Embryonic facial prominence (tissue), 1 donor: ENCODE data around the gene CNPY2.
A peak's percentile ranks its signal among the peaks of the same experiment; 100 is the strongest.
"Not testable (repeated sequence)": the region's sequence is repeated elsewhere in the genome, so short reads cannot be mapped to it uniquely, and the experiment has no call there.

Source experiments
- DNase-seq: peaks from one replicate; pipeline ENCODE4 v3.0.0-alpha.2; 2016; ENCODE audit errors: extremely low spot score

Gene CNPY2

DNA sequence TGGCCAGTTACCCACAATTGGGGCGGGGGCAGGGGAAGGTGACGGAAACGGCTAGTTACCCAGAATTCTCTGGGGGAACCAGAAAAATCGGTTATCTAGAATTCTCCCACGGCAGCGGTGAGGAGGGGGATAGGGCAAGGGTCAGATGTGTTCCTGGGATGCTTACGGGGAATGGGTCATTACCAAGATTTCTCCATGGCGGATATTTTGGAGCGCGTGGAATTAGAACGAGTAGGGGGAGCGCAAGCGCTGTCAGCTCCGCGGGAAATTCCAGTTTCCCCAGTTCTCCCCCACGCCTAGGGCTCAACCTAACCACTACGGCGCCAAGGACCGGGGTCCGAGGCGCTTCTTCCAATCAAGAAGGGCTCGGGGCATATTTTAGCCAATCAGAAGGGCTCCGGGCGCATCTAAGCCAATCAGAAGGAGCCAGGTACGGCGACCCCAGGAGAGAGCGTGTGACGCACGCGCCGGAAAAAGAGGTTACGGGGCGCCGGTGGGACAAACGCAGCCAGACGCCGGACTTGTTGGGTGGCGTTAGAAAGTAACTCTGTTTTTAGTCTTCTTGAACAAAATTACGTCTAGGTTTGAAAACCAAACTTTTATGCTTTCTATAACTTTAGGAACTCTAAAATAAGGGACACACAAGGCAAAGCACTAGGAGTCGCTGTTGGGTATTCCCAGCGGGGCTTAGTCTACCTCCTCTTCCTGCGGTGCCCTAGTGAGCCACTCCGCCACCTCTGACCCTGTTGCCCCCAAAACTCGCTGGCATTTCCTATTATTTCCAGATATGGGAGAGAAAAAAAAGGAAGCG, 18.1 kb upstream of the CNPY2 start, which contains the start of gene PAN2:
Gene PAN2, minus strand, starts transcription at position 322 of the 811 bp plus-strand sequence. CDS start 906 bp downstream, outside the sequence.
- DNase-seq: peak; percentile 92

DNA sequence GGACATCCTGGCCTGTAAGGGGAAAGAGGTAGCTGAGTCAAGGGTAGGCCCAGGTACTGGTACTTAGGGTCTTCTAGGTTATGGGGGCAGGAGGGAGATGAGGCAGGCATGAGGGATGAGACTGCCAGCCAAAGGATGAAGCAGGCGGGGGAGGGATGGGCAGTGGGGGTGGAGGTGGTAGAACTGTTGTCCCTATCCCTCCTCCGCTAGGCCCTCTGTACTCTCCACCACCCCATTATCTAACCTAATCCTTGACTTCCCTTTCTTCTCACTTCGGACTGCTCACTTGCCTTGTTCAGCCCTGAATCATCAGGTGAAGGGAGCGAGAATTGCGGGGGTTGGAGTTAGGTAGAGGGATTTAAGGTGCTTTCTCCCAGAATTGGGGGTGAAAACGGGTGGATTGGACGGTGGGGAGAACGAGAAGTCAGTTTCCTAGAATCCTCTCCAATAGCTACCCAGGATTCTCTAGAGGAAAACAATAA, 17.4 kb upstream of the CNPY2 start:
- DNase-seq: no peak

DNA sequence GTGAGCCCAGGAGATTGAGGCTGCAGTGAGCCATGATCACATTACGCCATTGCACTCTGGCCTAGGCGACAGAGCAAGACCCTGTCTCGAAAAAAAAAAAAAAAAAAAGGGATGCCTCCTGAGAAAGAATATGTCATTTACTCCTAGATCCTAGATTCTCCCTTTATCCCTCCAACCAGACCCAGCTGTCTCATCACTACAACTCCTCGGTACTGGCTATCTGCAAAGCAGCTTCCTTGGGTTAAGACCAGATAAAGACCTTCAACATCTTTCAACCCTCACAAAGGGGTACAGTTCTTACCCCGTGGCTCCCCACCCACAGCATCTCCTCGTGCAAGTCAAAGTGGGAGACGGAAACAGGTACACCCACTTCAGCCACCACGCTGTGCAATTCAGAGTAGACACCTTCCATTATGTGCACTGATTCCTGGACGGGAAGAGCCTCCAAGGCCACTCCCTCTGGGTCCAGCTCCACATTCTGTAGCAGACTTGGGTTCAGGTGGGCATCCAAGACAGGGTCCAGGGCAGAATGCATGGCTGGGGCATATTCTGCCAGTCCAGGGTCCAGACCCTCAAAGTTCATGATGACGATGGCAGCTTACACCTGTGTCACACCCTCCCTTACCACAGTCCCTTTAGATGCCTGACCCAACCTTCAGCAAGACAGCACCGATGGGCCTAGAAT, 16.9 kb upstream of the CNPY2 start:
- no peak for DNase-seq

GRCh38 chr12:56330936-56331490, 15.2 kb upstream of the CNPY2 start:
- DNase-seq: no peak

DNA sequence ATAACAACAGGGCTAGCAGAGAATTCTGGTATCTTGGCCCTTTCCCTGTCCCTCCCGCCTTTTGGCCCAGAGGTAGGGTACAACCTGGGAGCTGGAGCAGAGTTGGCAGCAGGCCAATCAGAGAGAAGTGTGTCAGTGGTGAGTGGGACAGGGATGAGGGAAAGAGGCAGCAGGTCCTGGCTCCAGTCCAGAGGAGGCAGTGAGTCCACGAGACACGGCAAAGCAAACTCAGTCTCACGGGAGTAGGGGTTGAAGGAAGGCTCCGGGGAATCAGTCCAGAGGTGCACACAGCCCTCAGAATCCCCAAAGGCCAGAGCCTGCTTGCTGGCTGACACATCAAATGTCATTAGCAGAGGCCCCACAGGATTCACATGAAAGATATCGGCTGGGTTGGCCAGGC, 10.7 kb upstream of the CNPY2 start:
- DNase-seq: no peak

DNA sequence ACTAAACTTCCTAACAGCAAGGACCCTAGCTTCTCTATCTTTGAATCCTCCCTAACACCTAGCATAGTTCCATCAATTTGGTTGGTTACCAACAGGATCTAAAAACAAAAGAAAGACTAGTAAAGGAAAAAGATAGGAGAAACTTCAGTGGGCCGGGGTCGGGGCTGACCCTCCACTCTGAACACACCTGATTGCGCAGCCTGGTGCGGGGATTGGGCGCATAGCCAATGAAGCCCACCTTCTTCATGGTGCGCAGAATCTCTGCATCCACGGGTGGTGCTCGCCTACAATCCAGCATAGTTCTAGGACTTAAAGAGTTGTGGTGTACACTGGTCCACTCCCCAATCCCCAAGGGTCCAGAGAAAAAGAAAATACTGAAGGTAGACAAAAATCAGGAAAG, 10.3 kb upstream of the CNPY2 start:
- no peak for DNase-seq

DNA sequence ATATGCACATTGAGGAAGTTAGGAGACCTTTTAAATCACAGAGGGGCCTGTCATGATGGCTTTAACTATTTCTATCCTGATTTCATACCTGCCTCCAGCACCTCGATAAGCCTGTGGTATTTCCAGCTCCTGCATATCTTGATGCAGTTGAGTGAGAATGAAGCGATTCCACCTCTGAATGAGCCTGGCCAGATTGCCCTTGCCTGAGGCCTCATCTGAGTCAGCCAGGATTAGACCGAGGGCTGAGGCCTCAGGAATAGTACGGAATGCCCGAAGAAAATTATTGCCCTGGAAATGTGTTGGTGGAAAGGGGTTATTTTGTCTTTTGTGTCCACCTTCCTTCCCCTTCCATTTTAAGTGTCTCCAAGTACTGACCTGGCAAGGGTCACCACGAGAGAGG, 8.4 kb upstream of the CNPY2 start:
- no peak for DNase-seq

DNA sequence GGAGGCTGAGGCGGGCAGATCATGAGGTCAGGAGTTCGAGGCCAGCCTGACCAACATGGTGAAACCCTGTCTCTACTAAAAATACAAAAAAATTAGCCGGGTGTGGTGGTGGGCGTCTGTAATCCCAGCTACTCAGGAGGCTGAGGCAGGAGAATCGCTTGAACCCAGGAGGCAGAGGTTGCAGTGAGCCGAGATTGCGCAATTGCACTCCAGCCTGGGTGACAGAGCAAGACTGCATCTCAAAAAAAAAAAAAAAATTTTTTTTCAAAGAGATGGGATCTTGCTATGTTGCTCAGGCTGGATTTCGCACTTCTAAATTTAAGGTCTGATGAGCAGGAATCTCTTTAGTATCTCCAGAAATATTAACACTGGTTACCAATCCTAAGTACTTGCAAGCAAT, 5.8 kb upstream of the CNPY2 start:
- DNase-seq: not testable (repeated sequence)

GRCh38 chr12:56321027-56321426, 5.2 kb upstream of the CNPY2 start:
- no peak for DNase-seq

- no peak for DNase-seq
Observed at GRCh38 chr12:56317675-56318074, 1.9 kb upstream of the CNPY2 start.

DNA sequence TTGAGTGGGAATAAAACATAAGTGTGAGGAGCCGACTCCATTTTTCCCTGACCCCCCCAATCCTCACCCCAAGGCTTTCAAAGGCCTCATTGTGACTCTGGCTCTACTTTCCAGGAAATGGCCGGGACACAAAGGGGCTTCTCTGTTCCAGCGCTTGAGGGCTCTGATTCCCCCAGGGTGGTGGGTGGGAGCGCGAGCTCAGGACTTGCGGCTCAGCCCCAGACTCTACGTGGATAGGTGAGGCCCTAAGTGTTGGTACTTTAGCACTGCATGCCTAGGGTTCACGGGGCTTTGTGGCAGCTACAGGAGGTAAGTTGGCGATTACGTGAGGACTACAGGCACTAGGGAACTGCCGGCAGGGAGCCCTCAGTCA, 553 bp downstream of the CNPY2 start:
- no peak for DNase-seq

DNA sequence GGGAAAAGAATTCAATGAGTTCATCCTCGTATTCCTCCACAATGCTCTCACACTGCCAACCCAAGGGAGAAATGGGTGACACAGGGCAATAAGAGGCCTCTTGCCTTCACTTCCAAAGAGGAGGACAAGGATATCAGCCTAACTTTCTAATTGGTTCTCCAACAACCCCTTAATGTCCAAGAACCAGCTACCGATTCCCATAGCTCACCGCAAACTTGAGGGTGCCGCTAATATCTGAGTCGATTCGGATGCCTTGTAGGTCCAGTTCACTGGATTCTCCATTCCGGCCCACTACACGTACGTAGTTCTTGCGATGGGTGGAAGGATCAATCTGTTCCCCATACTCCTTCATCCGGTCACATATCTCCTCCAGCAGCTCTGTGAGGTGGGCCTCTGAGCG, 4.8 kb downstream of the CNPY2 start:
- no peak for DNase-seq

- no peak for DNase-seq
Observed at GRCh38 chr12:56308714-56309113, 7.1 kb downstream of the CNPY2 start.

- no peak for DNase-seq
Observed at GRCh38 chr12:56307221-56307965, 8.4 kb downstream of the CNPY2 start.

DNA sequence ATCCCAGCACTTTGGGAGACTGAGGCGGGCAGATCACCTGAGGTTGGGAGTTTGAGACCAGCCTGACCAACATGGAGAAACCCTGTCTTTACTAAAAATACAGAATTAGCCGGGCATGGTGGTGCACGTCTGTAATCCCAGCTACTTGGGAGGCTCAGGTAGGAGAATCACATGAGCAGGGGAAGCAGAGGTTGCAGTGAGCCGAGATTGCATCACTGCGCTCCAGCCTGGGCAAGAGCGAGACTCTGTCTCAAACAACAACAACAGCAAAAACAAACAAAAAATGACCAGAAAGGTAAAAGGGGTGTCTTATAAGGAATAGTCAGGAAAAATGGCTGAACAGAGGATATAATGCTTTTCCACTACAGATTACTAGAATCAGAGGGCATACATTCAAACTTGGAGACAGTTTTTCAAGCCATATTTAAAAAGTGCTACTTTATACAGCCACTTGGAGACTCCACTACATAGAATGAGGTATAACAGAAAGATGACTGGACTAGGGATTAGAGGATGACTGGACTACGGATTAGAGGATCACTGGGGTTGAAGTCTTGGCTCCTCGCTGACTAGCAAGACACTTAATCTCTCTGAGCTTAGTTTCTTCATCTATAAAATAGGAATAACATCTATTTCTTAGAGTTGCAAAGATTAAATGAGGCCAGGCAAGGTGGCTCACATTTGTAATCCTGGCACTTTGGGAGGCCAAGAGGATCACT, 10.8 kb downstream of the CNPY2 start:
- no peak for DNase-seq

DNA sequence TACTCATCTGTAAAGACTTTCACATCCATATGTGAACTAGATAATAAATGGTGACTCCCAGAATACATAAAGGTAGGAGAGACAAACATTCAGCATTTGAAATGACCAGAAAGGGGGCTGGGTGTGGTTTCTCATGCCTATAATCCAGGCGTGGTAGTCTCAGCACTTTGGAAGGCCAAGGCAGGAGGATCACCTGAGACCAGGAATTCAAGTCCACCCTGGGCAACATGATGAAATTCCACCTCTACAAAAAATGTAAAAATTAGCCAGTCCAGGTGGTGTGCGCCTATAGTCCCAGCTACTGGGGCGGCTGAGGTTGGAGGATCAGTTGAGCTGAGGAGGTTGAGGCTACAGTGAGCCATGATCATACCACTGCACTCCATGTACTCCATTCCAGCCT, 11.5 kb downstream of the CNPY2 start:
- no peak for DNase-seq

- DNase-seq: no peak
Observed at GRCh38 chr12:56300644-56301464, 14.9 kb downstream of the CNPY2 start.

DNA sequence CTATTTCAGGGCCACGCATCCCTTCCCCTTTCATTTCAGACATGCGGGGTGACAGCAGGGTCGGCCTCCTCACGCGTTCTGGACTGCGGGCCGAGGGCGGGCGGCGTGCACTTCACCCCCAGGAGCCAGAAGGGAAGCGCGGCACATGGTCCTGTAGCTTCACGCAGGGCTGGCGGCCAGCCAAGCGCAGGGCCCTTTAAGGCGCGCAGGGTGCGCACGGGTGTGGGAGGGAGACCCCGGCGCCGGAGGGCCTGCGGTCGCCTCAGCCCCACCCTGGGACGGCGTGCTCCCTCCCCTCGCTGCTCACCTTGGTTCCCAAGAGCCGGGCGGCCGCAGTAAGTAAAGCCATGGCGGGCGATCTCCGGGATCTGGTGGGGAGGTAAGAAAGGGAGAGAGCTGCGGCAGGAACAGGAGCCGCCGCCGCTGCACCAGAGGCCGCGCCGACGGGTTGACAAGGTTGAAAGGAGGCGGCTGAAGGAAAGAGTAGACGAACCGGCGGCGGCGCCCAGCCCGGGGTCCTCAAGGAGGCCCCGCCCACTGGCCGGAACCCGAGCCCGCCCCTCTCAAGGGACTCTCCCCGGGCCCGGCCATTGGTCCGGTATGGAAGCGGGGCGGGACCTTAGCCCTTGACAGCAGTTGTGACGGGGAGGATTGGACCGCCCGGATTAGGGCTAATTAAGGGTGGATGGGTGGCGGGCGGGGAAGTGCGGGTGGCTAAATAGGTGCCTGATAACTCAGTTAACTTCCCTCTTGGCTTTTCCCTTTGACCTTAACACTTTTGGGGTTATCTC, 15.7 kb downstream of the CNPY2 start, which contains the start of gene CS:
Gene CS, minus strand, starts transcription at position 478 of the 791 bp plus-strand sequence. Its CDS starts 129 bp downstream, at position 349.
- peak; percentile 95 for DNase-seq

DNA sequence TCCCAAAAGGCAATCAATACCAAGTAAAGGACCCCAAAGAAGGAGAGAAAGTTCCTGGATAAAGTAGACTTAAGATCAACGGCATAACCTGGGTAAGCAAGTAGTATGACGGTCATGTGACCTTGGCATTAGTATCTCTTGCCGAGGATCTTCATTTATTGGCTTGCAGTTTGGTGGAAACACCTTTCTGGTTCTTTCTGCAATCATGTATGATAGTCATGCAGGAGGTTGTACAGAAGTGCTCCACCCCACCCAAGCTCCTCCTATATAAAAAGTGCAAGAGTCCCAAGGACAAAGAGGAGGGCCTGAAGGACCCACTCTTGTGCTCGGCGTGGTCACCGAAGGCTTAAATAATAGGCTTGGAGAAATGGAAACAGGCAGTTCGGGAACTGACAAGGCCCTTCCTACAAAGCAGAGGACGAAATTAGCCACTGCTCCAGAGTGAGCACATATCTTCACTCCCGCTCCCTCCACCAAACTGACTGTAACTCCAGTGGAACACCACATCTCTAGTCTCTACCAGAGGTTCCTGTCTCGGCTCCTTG, 16.4 kb downstream of the CNPY2 start:
- DNase-seq: no peak
